Measurements from ENCODE around the gene DCAF4. TPM values are rescaled to one million over a fixed set of nuclear protein-coding genes. Genes with fewer than 3 reads are reported as not detected.

The DCAF4 gene
- total RNA-seq, 1 donor, result 21.0 TPM

DNA sequence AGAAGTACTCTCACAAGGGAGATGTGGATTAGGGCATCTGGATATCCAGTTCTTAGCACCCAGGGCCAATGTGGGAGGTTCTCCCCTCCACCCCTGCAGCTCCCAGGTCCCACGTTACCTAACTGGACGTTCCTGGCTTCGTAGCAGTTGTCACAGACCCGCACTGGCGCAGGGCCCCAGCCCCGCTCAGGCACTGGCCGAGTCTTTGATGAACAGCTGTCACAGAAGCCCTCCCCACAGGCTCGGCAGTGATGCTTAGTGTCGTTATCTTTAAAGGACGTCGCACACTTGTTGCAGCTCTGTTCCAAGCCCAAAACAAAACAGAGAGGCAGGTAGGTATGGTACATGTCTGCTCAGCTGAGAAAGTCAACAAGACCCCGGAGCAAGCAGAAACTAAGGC is 48.4 kb downstream of the DCAF4 start:
- no peaks in the 10 kb centered on the region for H3K79me2 ChIP-seq (ENCODE audit: insufficient read depth, low read length)
- TF ChIP-seq, protein P1, sequence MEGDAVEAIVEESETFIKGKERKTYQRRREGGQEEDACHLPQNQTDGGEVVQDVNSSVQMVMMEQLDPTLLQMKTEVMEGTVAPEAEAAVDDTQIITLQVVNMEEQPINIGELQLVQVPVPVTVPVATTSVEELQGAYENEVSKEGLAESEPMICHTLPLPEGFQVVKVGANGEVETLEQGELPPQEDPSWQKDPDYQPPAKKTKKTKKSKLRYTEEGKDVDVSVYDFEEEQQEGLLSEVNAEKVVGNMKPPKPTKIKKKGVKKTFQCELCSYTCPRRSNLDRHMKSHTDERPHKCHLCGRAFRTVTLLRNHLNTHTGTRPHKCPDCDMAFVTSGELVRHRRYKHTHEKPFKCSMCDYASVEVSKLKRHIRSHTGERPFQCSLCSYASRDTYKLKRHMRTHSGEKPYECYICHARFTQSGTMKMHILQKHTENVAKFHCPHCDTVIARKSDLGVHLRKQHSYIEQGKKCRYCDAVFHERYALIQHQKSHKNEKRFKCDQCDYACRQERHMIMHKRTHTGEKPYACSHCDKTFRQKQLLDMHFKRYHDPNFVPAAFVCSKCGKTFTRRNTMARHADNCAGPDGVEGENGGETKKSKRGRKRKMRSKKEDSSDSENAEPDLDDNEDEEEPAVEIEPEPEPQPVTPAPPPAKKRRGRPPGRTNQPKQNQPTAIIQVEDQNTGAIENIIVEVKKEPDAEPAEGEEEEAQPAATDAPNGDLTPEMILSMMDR (IDR thresholded peaks at IDR 0.05; ENCODE audit: extremely low read depth, low read depth, low read length), result no peak
- H3K27me3 ChIP-seq (ENCODE audit: insufficient read depth, low read length), result no peaks in the 10 kb centered on the region
- no peak overlapping the region for H3K4me2 ChIP-seq (ENCODE audit: insufficient read depth, low read length)
- H2AFZ ChIP-seq (ENCODE audit: low read length), result no peak overlapping the region
- peaks cover 51% of the 10 kb centered on the region for H3K36me3 ChIP-seq (ENCODE audit: insufficient read depth, low read length)
- H4K20me1 ChIP-seq (ENCODE audit: insufficient read depth, low read length), result peaks cover 3% of the 10 kb centered on the region
- no peak overlapping the region for H3K27ac ChIP-seq (ENCODE audit: low read depth, low read length)
- H3K4me3 ChIP-seq (ENCODE audit: insufficient read depth, low read length), result no peak overlapping the region
- no peaks in the 10 kb centered on the region for H3K9me3 ChIP-seq (ENCODE audit: low read depth, low read length)
- no peak for DNase-seq (ENCODE audit: insufficient read length, low spot score, missing footprints)
- H3K4me1 ChIP-seq (ENCODE audit: insufficient read depth, low read length), result no peaks in the 10 kb centered on the region

DNA sequence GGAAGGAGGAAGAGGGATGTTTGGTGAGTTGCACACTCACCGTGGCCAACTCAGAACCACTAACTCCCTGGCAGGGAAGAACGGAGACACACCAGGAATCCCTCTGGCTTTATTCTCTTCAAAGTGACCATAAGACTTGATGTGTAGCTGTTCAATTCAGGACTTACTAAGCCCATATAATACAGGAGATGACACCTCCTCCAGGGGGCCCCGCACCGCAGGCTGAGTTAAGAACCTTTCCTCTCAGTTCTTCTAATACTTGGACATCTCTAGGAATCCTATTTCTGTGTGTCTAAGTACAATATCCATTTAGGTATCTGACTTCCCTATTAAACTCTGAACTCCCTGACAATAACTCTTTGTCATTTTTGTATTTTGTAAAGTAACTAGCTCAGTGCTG is 49.5 kb downstream of the DCAF4 start:
- no peak overlapping the region for H3K27ac ChIP-seq (ENCODE audit: low read depth, low read length)
- TF ChIP-seq, protein P1 (IDR thresholded peaks at IDR 0.05; ENCODE audit: extremely low read depth, low read depth, low read length), result no peak
- DNase-seq (ENCODE audit: insufficient read length, low spot score, missing footprints), result no peak
- H3K36me3 ChIP-seq (ENCODE audit: insufficient read depth, low read length), result peaks cover 49% of the 10 kb centered on the region
- no peak overlapping the region for H3K4me3 ChIP-seq (ENCODE audit: insufficient read depth, low read length)
- H4K20me1 ChIP-seq (ENCODE audit: insufficient read depth, low read length), result peaks cover 6% of the 10 kb centered on the region
- no peak overlapping the region for H3K4me2 ChIP-seq (ENCODE audit: insufficient read depth, low read length)
- no peaks in the 10 kb centered on the region for H3K27me3 ChIP-seq (ENCODE audit: insufficient read depth, low read length)
- no peaks in the 10 kb centered on the region for H3K79me2 ChIP-seq (ENCODE audit: insufficient read depth, low read length)
- H3K4me1 ChIP-seq (ENCODE audit: insufficient read depth, low read length), result no peaks in the 10 kb centered on the region
- no peak overlapping the region for H2AFZ ChIP-seq (ENCODE audit: low read length)
- no peaks in the 10 kb centered on the region for H3K9me3 ChIP-seq (ENCODE audit: low read depth, low read length)

DNA sequence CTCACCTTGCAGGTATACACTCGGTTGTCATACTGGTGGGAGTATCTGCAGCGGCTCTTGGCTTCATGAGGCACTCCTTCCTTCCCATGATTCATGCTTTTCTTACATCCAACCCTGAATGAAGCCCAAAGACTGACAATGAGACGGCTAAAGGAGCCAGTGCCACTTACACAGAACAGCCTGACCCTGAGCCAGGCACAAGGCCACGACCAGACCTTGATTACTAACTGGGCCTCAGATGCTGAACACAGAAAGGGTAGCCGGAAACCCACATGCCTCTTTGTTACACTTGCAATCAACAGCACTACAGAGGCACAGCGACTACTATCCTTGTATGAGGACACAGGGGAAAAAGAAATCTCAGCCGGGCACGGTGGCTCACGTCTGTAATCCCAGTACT is 52.6 kb downstream of the DCAF4 start:
- TF ChIP-seq, protein P1 (IDR thresholded peaks at IDR 0.05; ENCODE audit: extremely low read depth, low read depth, low read length), result no peak
- H3K36me3 ChIP-seq (ENCODE audit: insufficient read depth, low read length), result peaks cover 43% of the 10 kb centered on the region

DNA sequence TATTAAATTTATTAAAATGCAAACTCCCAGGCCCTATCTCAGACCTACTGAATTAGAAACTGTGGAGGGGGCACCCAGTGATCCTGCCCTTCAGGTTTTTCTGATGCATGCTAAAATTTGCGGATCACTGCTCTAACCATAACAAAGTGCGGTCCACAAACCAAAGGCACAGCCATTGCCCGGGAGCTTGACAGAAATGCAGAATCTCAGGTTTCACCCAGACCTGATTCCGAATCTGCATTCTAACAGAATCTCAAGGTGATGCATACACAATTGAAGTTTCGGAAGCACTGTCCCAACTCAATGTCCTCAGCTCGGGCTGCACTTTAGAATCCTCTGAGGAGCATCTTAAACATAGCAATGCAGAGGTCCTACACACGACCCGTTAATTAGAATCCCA is 54.6 kb downstream of the DCAF4 start:
- DNase-seq (ENCODE audit: insufficient read length, low spot score, missing footprints), result no peak
- no peak overlapping the region for H2AFZ ChIP-seq (ENCODE audit: low read length)
- peaks cover 24% of the 10 kb centered on the region for H3K36me3 ChIP-seq (ENCODE audit: insufficient read depth, low read length)
- H3K79me2 ChIP-seq (ENCODE audit: insufficient read depth, low read length), result no peaks in the 10 kb centered on the region
- no peak overlapping the region for H3K4me2 ChIP-seq (ENCODE audit: insufficient read depth, low read length)
- no peak overlapping the region for H3K27ac ChIP-seq (ENCODE audit: low read depth, low read length)
- H3K9me3 ChIP-seq (ENCODE audit: low read depth, low read length), result no peaks in the 10 kb centered on the region
- peaks cover 5% of the 10 kb centered on the region for H4K20me1 ChIP-seq (ENCODE audit: insufficient read depth, low read length)
- no peaks in the 10 kb centered on the region for H3K4me1 ChIP-seq (ENCODE audit: insufficient read depth, low read length)
- TF ChIP-seq, protein P1 (IDR thresholded peaks at IDR 0.05; ENCODE audit: extremely low read depth, low read depth, low read length), result no peak
- no peaks in the 10 kb centered on the region for H3K27me3 ChIP-seq (ENCODE audit: insufficient read depth, low read length)
- H3K4me3 ChIP-seq (ENCODE audit: insufficient read depth, low read length), result no peak overlapping the region

More for the DNA sequence above, 52.6 kb downstream of the DCAF4 start:
- Histone ChIP-seq H3K4me2 (ENCODE audit: insufficient read depth, low read length) (no peak overlapping the region), H3K4me1 (ENCODE audit: insufficient read depth, low read length) (no peaks in the 10 kb centered on the region), H3K9me3 (ENCODE audit: low read depth, low read length) (no peaks in the 10 kb centered on the region), H2AFZ (ENCODE audit: low read length) (no peak overlapping the region), H3K27me3 (ENCODE audit: insufficient read depth, low read length) (no peaks in the 10 kb centered on the region), H3K4me3 (ENCODE audit: insufficient read depth, low read length) (no peak overlapping the region), H4K20me1 (ENCODE audit: insufficient read depth, low read length) (peaks cover 6% of the 10 kb centered on the region), H3K79me2 (ENCODE audit: insufficient read depth, low read length) (no peaks in the 10 kb centered on the region), H3K27ac (ENCODE audit: low read depth, low read length) (no peak overlapping the region)
- DNase-seq (ENCODE audit: insufficient read length, low spot score, missing footprints), result no peak

Data from osteoblast (primary cell).